GM18526 (cell line): Measurements from ENCODE around the gene DGLUCY.
A peak's percentile ranks its signal among the peaks of the same experiment; 100 is the strongest.

Experiments
- POLR2A ChIP-seq: IDR thresholded peaks from 3 replicates; pipeline ENCODE4 v1.6.1; 2011; ENCODE audit not compliant: insufficient read length; ENCODE audit errors: extremely low read depth

The DGLUCY gene

GRCh38 chr14:91218014-91218413 is 104.1 kb downstream of the DGLUCY start:
- TF ChIP-seq POLR2A = no peak

GRCh38 chr14:91219517-91220389 is 105.9 kb downstream of the DGLUCY start:
- TF ChIP-seq POLR2A = no peak

- no peak for TF ChIP-seq POLR2A
Measured at GRCh38 chr14:91220581-91221000, 106.7 kb downstream of the DGLUCY start.

- TF ChIP-seq POLR2A = no peak
Measured at GRCh38 chr14:91221270-91221669, 107.4 kb downstream of the DGLUCY start.

DNA sequence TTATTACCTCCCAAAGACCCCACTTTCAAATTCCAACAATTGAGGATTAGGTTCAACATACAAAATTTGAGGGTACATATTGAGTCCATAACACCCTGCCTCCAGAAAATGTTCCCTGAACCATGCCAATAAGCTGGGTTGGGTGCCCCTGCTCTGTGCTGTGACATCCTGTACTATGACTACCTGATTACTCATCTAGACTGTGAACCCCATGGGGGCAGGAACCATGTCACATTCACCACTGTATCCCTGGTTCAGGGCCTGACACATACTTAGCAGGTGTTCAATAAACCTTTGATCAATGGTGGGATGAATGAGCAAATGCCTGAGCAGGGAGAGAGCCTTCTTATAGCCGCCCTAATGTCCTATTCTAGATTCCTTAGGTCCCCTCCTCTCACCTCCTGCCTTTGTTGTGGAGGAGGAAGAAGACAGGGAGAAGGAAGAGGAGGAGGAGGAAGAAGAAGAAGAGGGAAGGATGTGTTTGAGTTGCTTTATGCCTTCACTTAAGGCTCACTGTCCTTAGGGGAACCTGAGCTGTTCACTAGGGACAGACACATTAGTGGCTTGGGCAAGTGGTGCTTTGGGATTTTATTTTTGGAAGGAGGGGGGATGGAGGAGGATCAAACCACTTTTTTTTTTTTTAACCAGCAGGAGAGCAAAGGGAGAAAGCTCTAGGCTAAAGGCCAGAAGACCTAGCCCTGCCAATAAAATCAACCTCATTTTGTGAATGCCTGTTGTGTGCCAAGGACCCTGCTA is 109.3 kb downstream of the DGLUCY start:
- no peak for TF ChIP-seq POLR2A

GRCh38 chr14:91225025-91225424 is 111.2 kb downstream of the DGLUCY start:
- no peak for TF ChIP-seq POLR2A

DNA sequence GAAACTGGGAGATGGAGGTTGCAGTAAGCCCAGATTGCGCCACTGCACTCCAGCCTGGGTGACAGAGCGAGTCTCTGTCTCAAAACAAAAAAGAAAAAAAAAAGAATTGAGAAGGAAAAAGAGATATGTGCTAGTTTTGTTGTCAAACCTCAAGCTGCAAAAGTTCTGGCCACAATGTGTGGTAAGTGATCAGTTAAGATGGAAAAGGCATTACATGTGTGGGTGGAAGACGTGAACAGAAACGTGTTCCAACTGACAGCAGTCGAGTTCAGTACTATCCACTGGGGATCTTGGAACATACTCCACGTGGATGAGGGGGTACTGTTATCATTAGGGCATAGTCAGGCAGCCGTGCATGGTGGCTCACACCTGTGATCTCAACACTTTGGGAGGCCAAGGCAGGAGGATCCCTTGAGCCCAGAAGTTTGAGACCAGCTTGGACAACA is 113.3 kb downstream of the DGLUCY start:
- no peak for TF ChIP-seq POLR2A

DNA sequence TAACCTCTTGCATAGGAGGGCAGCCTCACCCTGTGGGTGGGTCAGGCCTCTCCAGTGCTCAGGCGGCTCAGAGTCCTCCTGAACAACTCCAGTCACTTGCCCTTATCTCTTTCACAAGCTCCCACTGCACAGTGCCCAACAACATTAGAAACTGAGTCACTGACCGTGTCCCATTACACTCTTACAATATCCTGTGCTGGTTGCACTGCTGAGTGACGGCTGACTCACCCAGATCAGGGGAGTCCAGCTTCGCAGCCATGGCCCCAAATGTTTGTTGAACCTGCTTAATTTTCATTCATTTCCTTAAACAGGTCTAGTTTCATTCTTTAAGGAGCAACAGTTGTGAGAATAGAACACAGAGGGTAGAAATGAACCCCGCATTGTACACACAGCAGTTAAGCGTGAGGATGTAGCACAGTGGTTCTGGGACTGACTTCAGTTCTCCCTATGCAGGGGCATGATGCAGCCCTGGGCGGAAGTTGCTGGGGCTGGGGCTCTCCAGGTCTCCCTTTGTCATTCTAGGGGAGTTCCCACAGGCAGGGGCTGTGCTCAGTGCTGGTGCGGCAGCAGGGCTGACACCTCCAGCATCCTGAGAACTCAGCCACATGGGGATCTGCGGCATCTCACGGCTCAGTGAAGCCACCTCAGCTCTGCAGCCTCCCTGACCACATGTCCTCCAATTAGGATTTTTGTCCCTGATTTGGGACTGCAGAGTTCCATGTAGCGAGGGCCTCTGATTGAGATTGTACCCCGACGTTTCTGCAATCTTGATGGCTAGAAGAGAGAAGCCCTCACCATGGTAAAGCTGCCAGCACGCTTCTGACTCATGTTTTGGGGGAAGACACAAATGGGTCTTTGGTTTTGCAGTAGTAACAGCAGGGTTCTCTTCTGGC is 114.5 kb downstream of the DGLUCY start:
- TF ChIP-seq POLR2A = peak; percentile 37

DNA sequence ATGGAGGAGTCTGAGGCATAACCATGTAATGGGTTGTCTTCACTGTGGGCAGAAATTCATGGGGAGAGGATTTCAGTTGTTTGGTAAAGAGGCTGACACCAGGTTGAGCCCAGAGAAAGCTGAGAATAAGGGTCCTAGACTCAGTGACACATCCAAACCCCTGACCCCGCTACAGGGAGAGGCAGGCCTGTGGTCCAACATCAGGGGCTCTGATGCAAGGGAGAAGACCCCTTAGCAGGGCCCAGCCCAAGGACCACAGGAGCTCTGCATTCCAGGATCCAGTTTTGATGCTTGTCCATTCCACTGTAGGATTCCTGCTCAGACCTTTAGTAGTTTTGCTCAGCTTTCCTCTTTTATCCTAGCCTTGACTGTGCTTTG is 115.1 kb downstream of the DGLUCY start:
- no peak for TF ChIP-seq POLR2A

DNA sequence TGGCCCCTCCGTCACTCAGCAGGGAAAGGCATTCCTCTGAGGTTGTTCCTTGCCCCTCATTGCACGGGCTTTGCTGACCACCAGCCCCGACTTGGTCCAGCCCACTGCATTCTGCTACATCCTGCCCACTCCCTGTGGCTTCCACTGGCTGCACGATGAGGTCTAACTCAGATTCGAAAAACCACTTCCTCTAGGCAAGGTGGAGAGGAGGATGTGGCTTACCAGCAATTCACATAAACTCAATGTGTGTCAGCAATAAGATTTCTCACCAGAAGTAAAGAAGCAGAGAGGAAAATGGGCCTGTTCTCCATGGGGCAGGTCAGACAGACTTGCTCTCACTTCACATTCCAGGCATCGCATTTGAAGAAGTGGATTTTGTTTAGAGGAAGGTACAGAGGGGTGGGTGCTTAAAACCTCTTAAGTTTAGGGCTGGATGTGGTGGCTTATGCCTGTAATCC is 115.9 kb downstream of the DGLUCY start:
- no peak for TF ChIP-seq POLR2A

- no peak for TF ChIP-seq POLR2A
Measured at GRCh38 chr14:91230397-91231035, 116.6 kb downstream of the DGLUCY start.

DNA sequence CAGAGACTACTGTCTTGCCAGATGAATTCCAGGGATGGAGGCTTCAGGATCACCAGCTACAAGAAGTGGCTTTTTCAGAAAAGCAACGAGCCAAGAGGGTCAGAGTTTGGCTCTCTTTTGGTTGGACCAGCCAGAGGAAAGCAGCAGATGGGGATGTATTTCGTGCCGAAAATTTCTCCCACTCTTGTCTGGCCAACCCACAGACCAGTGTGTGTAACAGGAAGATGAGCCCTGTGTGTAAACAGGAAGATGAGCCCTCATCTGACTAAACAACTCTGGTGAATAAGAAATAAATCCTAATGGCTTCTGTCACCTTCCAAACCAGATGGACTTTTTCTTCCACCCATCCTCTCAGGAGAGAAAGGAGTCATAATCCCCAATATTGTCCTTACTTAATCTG is 117.6 kb downstream of the DGLUCY start:
- no peak for TF ChIP-seq POLR2A

GRCh38 chr14:91232052-91232451 is 118.2 kb downstream of the DGLUCY start:
- no peak for TF ChIP-seq POLR2A

DNA sequence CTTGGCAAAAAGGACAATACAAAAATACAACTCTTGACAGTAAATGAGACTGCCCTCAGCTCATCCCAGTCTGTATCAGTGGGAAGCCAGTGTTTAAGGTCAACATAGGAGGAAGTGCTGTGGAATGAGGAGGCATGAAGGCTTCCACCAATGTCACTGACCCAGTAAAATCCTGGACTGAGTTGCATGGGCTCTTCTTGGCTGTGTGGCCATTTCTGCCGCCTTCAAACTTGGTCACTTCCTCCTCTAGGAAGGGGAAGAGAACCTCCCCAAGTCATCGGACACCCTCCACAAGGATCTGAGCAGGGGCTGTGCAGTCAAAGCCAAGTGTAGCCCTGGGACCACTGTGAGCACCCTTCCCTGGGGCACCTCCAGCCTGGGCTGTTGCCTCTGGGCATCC is 118.7 kb downstream of the DGLUCY start:
- TF ChIP-seq POLR2A = no peak
